Kasumi-1 (cell line): ENCODE results near the gene NRF1.
"Not testable (repeated sequence)": the region's sequence is repeated elsewhere in the genome, so short reads cannot be mapped to it uniquely, and the experiment has no call there.

ENCODE experiments used
- DNase-seq, 2 experiments: peaks; one replicate each; lab custom pipeline; 2025; lab: John Stamatoyannopoulos, UW

Gene NRF1

DNA sequence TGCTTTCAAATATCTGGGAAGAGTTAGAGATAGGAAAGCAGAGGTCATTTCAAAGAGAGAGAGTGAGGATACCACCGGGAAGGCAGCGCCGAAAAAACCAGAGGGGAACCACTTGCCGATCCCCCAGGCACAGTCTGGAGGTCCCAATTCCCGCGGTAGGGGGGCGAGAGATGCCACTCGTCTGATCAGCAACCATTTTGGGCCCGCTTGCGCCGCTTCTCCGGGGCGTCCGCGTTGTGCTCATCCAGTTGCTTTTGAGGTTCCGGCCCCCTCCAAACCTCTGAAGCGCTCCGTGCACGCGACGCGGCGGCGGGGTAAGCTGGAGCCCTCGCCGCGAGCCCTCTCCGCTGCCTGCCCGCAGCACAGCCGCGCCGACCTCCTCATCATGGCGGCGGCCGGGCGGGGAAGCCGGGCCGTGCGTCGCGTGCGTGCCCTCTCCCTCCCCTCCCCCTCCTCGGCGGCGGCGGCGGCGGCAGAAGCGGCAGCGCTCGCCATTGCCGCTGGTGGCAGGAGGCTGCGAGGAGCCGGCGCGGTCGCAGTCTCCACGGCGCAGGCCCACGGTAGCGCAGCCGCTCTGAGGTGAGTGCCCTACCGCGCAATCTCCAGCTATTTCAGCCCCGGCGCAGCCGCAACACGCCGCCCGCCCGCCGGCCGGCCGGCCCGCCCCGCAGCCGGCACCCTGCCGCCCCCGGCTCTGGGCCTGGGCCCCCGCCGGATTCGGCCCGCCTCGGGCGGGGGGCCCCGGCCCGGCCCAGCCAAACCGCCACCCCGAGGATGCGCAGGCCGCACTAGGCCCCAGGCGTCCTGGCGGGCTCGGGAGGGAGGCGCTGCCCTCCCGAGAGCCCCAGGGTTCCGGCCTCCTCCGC, at the start of gene NRF1:
NRF1 (plus strand) TSS at position 475 of the 866 bp plus-strand sequence. CDS start 45,632 bp downstream, outside the sequence.
- DNase-seq: peak; percentile 77 to 83

- not testable (repeated sequence) for DNase-seq
Measured at GRCh38 chr7:129566323-129566722, 45.2 kb upstream of the NRF1 start.

DNA sequence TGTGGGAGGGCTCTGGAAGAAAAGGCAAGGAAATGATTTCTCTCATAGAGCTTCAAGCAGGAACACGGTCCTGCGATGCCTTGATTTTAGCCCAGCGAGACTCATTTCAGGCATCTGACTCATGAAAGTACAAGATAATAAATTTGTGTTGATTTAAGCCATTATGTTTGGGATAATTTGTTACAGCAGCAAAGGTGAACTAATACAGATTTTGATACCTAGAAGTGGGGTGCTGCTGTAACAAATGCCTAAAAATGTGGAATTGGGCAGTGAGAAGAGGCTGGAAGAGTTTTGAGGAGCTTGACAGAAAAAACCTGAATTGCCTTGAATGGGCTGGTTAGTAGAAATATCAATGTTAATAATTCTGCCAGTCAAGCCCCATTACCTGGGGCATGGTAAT, 44.1 kb upstream of the NRF1 start:
- no peak for DNase-seq

DNA sequence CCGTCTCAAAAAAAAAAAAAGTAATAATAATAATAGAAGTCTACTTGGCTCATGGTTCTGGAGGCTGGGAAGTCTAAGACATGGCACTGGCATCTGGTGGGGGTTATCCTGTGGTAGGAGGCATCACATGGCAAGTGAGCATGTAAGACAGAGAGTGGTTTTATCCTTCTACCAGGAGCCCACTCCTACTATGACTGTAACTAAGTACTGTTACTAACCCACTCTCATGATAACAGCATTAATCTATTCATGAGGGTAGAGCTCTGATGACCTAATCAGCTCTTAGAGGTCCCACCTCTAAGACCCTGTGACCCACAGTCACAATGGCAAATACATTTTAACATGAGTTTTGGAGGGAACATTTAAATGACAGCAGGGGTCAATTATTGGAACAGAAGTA, 43.3 kb upstream of the NRF1 start:
- no peak for DNase-seq

- no peak for DNase-seq
Measured at GRCh38 chr7:129569326-129569725, 42.2 kb upstream of the NRF1 start.

DNA sequence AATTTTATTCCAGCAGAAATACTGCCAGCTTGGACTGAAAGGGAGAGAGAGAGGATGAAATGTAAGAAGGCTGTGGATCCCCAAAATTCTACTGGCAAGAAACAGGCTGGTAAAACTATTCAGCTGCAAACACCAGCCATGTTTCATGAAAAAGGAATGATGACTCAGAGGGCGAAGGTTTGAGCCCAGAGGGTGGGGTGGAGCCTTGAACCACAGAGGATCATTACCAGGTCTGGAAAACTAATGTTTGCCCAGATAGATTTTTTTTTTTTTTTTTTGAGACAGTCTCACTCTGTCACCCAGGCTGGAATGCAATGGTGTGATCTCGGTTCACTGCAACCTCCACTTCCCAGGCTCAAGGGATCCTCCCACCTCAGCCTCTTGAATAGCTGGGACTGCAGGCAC, 41.7 kb upstream of the NRF1 start:
- DNase-seq: no peak

DNA sequence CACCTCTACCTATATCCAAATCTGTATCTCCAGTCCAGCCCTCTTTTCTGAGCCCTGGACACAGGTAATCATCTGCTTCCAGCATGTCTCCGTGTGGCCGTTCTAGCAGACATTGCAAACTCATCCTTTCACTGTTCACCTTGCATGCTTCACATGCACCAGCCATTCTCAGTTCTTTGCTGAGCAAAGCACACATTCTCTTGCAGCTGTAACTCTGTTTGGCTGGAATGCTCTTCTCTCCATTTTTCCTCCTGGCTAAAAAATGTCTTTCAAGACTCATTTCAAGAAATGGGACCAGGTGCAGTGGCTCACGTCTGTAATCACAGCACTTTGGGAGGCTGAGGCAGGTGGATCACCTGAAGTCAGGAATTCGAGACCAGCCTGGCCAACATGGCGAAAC, 40.3 kb upstream of the NRF1 start:
- DNase-seq: no peak

- DNase-seq: no peak
Measured at GRCh38 chr7:129572205-129572604, 39.3 kb upstream of the NRF1 start.

- no peak for DNase-seq
Measured at GRCh38 chr7:129574487-129574886, 37.0 kb upstream of the NRF1 start.

- DNase-seq: no peak
Measured at GRCh38 chr7:129575699-129576098, 35.8 kb upstream of the NRF1 start.

- DNase-seq: no peak
Measured at GRCh38 chr7:129576138-129576537, 35.4 kb upstream of the NRF1 start.

DNA sequence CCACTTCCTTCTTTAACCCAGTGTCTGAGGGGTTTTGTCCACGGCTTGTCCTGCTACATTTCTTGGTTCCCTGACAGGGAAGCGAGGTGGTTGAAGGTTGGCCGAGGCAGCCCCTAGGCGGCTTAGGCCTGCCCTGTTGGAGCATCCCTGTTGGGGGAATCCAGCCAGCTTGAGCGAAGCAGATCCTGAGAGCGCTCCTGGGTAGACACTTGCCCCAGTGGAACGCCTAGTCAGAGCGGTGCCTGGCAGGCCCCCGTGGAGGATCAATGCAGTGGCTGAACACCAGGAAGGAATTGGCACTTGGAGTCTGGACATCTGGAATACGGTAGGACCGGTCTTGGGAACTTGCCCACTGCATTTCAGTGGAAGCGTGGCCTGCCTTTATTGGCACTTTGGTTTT, 32.7 kb upstream of the NRF1 start:
- DNase-seq: no peak

DNA sequence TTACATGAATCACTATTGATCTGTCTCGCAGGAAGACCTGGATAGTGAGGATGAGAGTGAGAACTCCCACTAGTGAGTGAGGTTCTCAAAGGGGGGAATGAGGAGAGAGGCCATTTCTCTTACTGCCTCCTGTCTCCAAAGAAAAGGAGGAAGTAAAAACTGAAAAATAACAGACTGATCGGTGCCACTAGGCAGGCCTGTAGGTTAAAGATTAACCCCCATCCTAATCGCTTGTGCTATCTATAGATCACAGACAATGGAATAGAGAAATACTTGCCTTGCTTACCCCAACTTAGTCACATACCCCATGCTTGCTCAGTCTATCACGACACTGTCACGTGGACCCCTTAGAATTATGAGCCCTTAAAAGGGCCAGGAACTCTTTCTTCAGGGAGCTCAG, 25.3 kb upstream of the NRF1 start:
- not testable (repeated sequence) for DNase-seq

DNA sequence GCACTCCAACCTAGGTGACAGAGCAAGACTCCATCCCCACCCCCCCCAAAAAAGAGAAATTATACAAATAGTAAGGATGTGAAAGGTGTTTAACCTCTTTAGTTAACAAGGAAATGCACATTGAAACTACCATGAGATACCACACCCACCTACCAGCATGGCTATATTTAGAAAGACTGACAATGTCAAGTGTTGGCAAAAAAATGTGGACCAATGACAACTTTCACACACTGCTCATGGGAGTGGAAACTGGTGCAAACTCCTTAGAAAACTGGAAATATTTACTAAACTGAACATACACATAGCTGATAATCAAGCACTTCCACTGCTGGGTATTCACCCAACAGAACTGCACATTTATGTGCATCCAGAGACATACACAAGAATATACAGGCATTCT, 23.3 kb upstream of the NRF1 start:
- no peak for DNase-seq

DNA sequence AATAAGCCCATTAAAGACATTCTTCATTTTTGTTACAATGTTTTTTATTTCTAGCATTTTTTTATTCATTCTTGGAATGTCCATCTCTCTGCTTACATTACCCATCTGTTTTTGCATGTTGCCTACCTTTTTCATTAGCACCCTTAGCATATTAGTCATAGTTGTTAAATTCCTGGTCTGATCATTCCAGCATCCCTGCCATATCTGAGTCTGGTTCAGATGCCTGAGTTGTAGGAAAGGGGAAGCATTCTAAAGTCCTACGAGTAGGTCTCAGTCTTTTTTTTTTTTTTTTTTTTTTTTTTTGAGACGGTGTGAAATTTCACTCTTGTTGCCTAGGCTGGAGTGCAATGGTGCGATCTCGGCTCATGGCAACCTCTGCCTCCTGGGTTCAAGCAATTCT, 19.7 kb upstream of the NRF1 start:
- no peak for DNase-seq

GRCh38 chr7:129596386-129596785, 15.1 kb upstream of the NRF1 start:
- DNase-seq: not testable (repeated sequence)

GRCh38 chr7:129597672-129598071, 13.8 kb upstream of the NRF1 start:
- DNase-seq: no peak

- no peak for DNase-seq
Measured at GRCh38 chr7:129599174-129599573, 12.3 kb upstream of the NRF1 start.

DNA sequence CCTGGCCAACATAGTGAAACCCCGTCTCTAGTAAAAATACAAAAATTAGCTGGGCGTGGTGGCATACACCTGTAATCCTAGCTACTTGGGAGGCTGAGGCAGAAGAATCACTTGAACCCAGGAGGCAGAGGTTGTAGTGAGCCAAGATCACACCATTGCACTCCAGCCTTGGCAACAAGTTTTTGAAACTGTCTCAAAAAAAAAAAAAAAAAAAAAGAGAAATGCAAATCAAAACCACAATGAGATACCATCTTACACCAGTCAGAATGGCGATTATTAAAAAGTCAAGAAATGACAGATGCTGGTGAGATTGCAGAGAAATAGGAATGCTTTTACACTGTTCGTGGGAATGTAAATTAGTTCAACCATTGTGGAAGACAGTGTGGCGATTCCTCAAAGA, 7.9 kb upstream of the NRF1 start:
- not testable (repeated sequence) for DNase-seq

- DNase-seq: not testable (repeated sequence)
Measured at GRCh38 chr7:129604021-129604420, 7.5 kb upstream of the NRF1 start.

DNA sequence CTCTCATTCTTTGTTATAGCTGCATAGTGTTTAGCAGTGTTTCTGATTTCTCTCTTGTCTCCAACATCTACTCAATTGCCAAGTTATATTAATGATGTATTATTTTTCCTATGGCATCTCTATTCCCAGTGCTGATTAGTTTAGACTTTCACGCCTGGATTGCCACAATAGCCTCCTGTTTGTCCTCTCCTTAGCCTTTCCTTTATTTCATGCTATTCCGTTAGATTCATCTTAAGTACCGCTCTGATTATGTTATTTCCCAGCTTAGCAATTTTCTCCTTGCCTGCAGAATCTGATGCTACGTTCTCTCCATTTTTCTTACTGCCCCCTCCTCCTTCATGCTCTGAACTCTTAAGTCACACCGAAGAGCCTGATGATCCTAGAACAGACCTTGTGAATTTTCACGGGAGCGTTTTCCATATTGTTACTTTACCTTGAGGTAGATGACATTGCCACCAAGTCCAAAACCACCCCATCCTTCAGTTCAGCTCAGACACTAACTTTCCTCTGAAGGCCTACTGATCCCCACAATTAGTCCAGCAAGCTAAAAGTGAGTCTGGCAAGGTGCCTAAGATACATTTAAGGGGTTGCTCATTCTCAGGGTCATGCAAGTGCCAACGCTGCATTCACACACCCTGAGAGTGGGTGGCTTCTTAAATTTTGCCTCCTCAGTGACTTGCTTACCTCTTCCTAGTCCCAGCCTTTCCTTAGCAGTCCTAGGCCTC, 6.6 kb upstream of the NRF1 start:
- no peak for DNase-seq

DNA sequence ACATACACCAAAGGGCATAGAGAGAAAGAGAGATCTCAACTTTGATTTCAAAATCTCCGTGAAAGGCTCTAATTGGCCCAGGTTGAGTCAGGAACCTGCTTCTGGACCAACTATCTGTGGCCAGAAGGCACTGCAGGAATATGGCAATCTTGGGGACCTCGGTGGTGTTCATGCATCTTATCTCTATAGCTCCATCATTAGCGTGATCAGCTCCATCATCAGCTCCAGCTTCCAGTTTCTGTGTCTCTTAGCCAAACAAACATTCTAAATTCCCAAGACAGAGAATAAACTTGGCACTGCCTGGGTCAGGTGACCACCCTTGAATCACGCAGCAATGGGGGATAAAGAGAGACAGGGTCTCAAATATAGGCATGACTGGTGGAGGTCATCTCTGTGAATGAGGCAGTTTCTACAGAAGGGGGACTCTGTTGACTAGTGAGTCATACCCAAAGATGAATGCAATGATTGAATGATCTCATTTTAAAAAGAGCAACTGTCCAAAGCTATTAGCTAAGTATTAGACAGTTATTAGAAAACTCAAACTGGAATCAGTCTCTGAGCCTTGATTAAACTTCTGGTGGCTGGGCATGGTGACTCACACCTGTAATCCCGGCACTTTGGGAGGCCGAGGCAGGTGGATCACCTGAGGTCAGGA, 5.4 kb upstream of the NRF1 start:
- DNase-seq: no peak

DNA sequence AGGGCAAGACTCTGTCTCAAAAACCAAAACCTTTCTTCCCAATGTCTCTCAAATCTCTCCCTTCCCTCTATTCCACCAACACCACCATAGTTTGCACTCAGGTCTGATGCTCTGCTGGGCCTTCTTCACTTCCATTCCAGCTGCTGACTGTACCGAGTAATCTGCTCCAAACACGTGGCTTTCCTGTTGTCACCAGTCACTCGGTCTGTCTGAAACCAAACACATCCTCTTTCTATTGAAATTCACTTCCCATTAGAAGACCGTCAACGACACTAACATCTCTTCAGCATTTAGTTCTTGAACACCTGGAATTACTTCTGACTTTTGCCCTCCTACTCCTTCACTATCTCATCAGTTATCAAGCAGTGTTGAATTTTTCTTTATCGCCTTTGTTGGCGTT, 4.7 kb upstream of the NRF1 start:
- peak; percentile 83 to 88 for DNase-seq
